ENCODE results near the gene TSPAN9. TPM values are rescaled to one million over a fixed set of nuclear protein-coding genes. Genes with fewer than 3 reads are reported as not detected.

The TSPAN9 gene
- total RNA-seq, 4 donors from 2014 or later, result 9.9 to 47.3 (median 15.4) TPM

- TF ChIP-seq, protein P1, sequence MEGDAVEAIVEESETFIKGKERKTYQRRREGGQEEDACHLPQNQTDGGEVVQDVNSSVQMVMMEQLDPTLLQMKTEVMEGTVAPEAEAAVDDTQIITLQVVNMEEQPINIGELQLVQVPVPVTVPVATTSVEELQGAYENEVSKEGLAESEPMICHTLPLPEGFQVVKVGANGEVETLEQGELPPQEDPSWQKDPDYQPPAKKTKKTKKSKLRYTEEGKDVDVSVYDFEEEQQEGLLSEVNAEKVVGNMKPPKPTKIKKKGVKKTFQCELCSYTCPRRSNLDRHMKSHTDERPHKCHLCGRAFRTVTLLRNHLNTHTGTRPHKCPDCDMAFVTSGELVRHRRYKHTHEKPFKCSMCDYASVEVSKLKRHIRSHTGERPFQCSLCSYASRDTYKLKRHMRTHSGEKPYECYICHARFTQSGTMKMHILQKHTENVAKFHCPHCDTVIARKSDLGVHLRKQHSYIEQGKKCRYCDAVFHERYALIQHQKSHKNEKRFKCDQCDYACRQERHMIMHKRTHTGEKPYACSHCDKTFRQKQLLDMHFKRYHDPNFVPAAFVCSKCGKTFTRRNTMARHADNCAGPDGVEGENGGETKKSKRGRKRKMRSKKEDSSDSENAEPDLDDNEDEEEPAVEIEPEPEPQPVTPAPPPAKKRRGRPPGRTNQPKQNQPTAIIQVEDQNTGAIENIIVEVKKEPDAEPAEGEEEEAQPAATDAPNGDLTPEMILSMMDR (IDR thresholded peaks at IDR 0.05; ENCODE audit: low read depth), result no peak
Measured at GRCh38 chr12:3129301-3130056, 52.3 kb downstream of the TSPAN9 start.

DNA sequence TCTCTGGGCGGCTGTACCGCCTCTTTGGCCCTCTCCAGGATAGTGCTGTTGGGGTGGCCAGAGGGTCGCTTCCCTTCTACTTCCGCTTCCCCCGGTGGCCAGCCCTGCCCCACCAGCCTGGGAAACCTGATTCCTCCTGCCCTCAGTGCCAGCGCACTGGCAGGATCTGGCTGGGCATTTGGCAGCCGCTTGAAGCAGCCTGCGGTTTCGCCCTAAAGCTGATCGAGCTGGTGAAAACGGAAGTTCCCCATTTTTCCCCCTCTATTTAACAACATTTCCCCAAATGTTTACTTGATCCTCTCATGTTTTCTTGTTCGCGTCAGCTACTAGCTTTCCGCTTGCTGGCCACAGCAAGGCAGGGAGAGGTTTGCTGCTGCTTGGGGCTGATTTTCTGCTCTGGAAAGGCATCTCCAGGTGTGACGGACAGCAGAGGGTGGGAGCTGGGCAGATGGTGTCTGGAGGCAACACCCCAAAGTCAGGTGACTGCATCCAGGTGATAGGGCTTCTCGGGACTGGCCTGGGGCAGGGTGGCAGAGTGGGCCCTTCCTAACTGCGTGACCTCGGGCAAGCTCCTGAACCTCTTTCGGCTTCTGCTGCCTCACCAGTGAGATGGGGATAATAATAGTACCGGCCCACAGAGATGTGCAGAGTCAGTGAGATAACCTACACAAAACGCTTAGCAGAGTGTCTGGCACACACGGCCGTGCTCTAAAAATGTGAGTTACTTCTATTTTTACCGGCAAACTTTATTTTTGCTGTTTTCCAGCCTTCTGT, 53.1 kb downstream of the TSPAN9 start:
- TF ChIP-seq, protein P1 (IDR thresholded peaks at IDR 0.05; ENCODE audit: low read depth), result no peak

GRCh38 chr12:3131129-3131528, 54.0 kb downstream of the TSPAN9 start:
- TF ChIP-seq, protein P1 (IDR thresholded peaks at IDR 0.05; ENCODE audit: low read depth), result no peak

GRCh38 chr12:3132636-3133404, 55.6 kb downstream of the TSPAN9 start:
- TF ChIP-seq, protein P1 (IDR thresholded peaks at IDR 0.05; ENCODE audit: low read depth), result no peak

GRCh38 chr12:3133405-3133783, 56.2 kb downstream of the TSPAN9 start:
- TF ChIP-seq, protein P1 (IDR thresholded peaks at IDR 0.05; ENCODE audit: low read depth), result no peak

DNA sequence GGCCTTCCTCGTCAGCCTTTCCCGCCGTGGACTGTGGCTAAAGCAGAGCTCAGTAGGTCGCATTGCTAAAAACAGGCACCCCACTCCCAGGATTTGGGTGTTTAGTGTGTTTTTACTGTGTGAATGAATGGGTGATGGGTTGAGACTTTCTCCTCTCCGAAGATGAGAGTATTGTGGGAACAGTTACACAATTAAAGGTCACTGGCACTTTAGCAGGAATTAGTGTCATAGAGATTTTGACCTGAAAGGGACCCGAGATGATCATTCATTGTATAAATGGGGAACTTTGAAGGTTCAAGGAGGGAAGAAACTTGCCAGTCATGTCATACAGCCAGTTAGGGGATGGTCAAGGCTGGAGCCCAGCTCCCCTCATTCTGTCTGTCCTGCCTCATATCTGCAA, 56.9 kb downstream of the TSPAN9 start:
- TF ChIP-seq, protein P1 (IDR thresholded peaks at IDR 0.05; ENCODE audit: low read depth), result no peak
